ENCODE results near the gene EXOC2.
"Not testable (repeated sequence)": the region's sequence is repeated elsewhere in the genome, so short reads cannot be mapped to it uniquely, and the experiment has no call there.

EXOC2 gene

GRCh38 chr6:563863-564262 lies 129.1 kb downstream of the EXOC2 start:
- H3F3A ChIP-seq (ENCODE audit: control insufficient read depth, insufficient read depth): no peaks in the 10 kb centered on the region
- H3K79me2 ChIP-seq (ENCODE audit: control insufficient read depth, low read length): no peaks in the 10 kb centered on the region
- no peak overlapping the region for H3K4me2 ChIP-seq (ENCODE audit: low read length)
- no peak for TF ChIP-seq EZH2phosphoT487 (IDR thresholded peaks at IDR 0.05; ENCODE audit: borderline replicate concordance, low read length)
- no peak for TF ChIP-seq CTCF (IDR thresholded peaks at IDR 0.05; ENCODE audit: low read depth, low read length, poor library complexity, severe bottlenecking)
- no peak overlapping the region for H3K4me3 ChIP-seq (ENCODE audit: low read length)
- no peak overlapping the region for H3K27ac ChIP-seq (ENCODE audit: low read depth, low read length)
- H3K4me1 ChIP-seq (ENCODE audit: control insufficient read depth, low read length): no peaks in the 10 kb centered on the region
- H3K27me3 ChIP-seq (ENCODE audit: control insufficient read depth, low read length): no peaks in the 10 kb centered on the region
- H4K20me1 ChIP-seq (ENCODE audit: control insufficient read depth, insufficient read depth, low read depth, low read length): no peaks in the 10 kb centered on the region
- peaks cover 4% of the 10 kb centered on the region; the same call in 1 of the 2 replicates for H3K36me3 ChIP-seq (ENCODE audit: control insufficient read depth, low read length)
- no peaks in the 10 kb centered on the region for H3K9me2 ChIP-seq (replicated peaks; ENCODE audit: control insufficient read depth, low read length)
- H3K9me3 ChIP-seq (ENCODE audit: control insufficient read depth, insufficient read depth, low read length): no peaks in the 10 kb centered on the region

- no peak overlapping the region for H3K4me3 ChIP-seq (ENCODE audit: low read length)
- H3K4me2 ChIP-seq (ENCODE audit: low read length): no peak overlapping the region
- no peak for TF ChIP-seq CTCF (IDR thresholded peaks at IDR 0.05; ENCODE audit: low read depth, low read length, poor library complexity, severe bottlenecking)
- TF ChIP-seq EZH2phosphoT487 (IDR thresholded peaks at IDR 0.05; ENCODE audit: borderline replicate concordance, low read length): no peak
- no peaks in the 10 kb centered on the region for H4K20me1 ChIP-seq (ENCODE audit: control insufficient read depth, insufficient read depth, low read depth, low read length)
- no peaks in the 10 kb centered on the region for H3K79me2 ChIP-seq (ENCODE audit: control insufficient read depth, low read length)
- peaks cover 4% of the 10 kb centered on the region; the same call in 1 of the 2 replicates for H3K36me3 ChIP-seq (ENCODE audit: control insufficient read depth, low read length)
- no peaks in the 10 kb centered on the region for H3K27me3 ChIP-seq (ENCODE audit: control insufficient read depth, low read length)
- H3K9me2 ChIP-seq (replicated peaks; ENCODE audit: control insufficient read depth, low read length): no peaks in the 10 kb centered on the region
- no peak overlapping the region for H3K27ac ChIP-seq (ENCODE audit: low read depth, low read length)
- no peaks in the 10 kb centered on the region for H3K4me1 ChIP-seq (ENCODE audit: control insufficient read depth, low read length)
- H3K9me3 ChIP-seq (ENCODE audit: control insufficient read depth, insufficient read depth, low read length): no peaks in the 10 kb centered on the region
- no peaks in the 10 kb centered on the region for H3F3A ChIP-seq (ENCODE audit: control insufficient read depth, insufficient read depth)
Observed at GRCh38 chr6:562052-562676, 130.8 kb downstream of the EXOC2 start.

GRCh38 chr6:561335-561734 lies 131.6 kb downstream of the EXOC2 start:
- H3K79me2 ChIP-seq (ENCODE audit: control insufficient read depth, low read length); H3K4me3 ChIP-seq (ENCODE audit: low read length); H4K20me1 ChIP-seq (ENCODE audit: control insufficient read depth, insufficient read depth, low read depth, low read length); H3K4me1 ChIP-seq (ENCODE audit: control insufficient read depth, low read length); H3K9me2 ChIP-seq (replicated peaks; ENCODE audit: control insufficient read depth, low read length); H3K27me3 ChIP-seq (ENCODE audit: control insufficient read depth, low read length); H3F3A ChIP-seq (ENCODE audit: control insufficient read depth, insufficient read depth); H3K9me3 ChIP-seq (ENCODE audit: control insufficient read depth, insufficient read depth, low read length); H3K27ac ChIP-seq (ENCODE audit: low read depth, low read length); H3K4me2 ChIP-seq (ENCODE audit: low read length); H3K36me3 ChIP-seq (ENCODE audit: control insufficient read depth, low read length): not testable (repeated sequence)

- Histone ChIP-seq H3K9me3 (ENCODE audit: control insufficient read depth, insufficient read depth, low read length) (no peaks in the 10 kb centered on the region), H3K36me3 (ENCODE audit: control insufficient read depth, low read length) (peaks cover 1% of the 10 kb centered on the region; the same call in 1 of the 2 replicates), H3K27me3 (ENCODE audit: control insufficient read depth, low read length) (no peaks in the 10 kb centered on the region), H3K4me2 (ENCODE audit: low read length) (no peak overlapping the region), H3K4me1 (ENCODE audit: control insufficient read depth, low read length) (no peaks in the 10 kb centered on the region), H3K9me2 (replicated peaks; ENCODE audit: control insufficient read depth, low read length) (no peaks in the 10 kb centered on the region), H3K4me3 (ENCODE audit: low read length) (no peak overlapping the region), H3F3A (ENCODE audit: control insufficient read depth, insufficient read depth) (no peaks in the 10 kb centered on the region), H3K79me2 (ENCODE audit: control insufficient read depth, low read length) (no peaks in the 10 kb centered on the region), H3K27ac (ENCODE audit: low read depth, low read length) (no peak overlapping the region), H4K20me1 (ENCODE audit: control insufficient read depth, insufficient read depth, low read depth, low read length) (no peaks in the 10 kb centered on the region)
- TF ChIP-seq CTCF (IDR thresholded peaks at IDR 0.05; ENCODE audit: low read depth, low read length, poor library complexity, severe bottlenecking) (no peak), EZH2phosphoT487 (IDR thresholded peaks at IDR 0.05; ENCODE audit: borderline replicate concordance, low read length) (no peak)
Observed at GRCh38 chr6:558959-559358, 134.0 kb downstream of the EXOC2 start.

Measured in DOHH2 (cell line).